Globus pallidus (tissue), 1 donor: ENCODE data around the gene MRPS9.
A peak's percentile ranks its signal among the peaks of the same experiment; 100 is the strongest.

Experiments
- DNase-seq: peaks from one replicate; pipeline ENCODE4 v3.0.0-alpha.2; 2015; ENCODE audit warnings: low spot score

Gene MRPS9

GRCh38 chr2:105121434-105121833 is 83.6 kb downstream of the MRPS9 start:
- no peak for DNase-seq

- DNase-seq = peak; percentile 16
Measured at GRCh38 chr2:105125428-105125827, 87.6 kb downstream of the MRPS9 start.

DNA sequence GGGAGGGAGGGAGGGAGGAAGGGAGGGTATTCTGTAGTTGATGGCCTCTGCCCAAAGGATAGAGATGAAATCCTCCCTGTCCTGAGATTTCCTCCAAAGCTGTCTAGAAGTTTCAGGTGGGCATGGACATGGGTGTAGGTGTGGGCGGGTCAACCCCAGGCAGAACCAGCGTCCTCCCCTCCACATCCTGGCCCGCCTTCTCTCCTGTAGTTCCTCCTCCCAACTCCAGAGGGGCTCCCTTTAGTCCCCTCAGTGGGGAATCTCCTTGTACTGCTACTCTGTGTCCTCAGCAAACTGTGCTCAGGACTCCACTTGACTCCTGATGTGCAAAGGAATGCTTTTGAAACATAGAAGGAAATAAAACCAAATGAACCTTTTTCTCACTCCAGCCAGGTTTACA is 88.1 kb downstream of the MRPS9 start:
- no peak for DNase-seq

DNA sequence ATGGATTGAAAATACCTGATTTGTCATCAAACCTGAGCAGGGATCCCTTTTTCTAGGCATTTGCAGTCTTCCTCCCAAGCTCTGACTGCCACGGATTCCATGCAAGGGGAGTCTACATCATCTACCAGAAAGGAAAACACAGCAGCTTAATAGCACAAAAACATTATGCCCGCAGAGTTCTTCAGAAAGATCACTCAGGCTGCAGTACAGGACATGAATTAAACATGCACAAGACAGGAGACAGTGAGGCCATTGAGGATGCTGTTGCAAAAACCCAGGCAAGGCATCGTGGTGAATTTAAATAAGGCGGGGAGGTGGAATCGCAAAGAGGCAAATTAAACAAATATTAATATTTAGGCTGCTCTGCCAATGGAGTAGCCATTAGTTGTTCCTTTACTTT is 88.5 kb downstream of the MRPS9 start:
- peak; percentile 57 for DNase-seq

DNA sequence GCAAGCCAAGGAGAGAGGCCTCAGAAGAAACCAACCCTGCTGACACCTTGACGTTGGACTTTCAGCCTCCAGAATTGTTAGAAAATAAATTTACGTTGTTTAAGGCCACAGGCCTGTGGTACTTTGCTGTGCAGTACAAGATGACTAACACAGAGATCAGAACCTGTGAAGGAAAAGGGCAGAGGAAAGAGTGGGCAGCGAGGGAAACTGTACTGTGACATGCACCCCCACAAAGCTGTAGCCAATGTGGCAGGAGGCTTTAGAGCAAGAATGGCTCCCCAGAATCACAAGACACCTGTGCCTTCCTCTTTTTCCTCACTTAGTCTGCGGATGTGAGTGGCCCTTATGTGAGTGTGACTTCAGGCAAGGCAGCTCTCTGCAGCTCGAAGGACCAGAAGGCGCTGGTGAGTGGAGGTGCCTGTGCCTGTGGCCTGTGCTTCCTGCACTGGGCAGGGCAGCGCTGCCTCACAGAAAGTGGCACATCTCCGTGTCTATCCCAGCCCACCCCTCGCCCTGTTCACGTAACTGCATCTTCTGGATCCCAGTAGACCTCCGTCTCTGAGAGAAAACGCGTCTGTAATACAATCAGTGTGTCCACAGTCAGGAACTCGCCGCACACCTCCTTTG is 89.5 kb downstream of the MRPS9 start:
- DNase-seq = no peak

DNA sequence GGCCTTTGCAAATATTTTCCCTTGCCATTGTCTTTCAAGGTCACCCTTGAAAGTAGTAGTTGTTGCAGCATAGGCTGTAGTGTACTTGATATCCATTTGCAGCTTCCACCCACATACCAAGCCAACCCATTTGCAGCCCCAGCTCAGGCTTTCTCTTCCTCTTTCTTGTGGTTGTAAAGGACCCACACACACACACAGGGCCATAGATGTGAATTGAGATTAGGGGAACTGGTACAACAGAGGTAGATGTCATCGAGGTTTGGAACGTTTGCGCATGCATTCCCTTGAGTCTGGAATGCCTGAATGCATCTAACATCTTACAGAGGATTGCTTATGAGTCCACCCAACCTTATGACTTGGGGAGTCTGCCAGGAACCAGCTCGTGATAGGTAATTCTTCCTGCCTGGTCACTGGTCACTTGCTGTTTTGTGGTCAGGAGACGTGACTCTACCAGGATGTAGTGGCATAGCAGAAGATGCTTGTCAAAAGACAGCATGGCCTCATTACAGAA is 91.9 kb downstream of the MRPS9 start:
- no peak for DNase-seq

- no peak for DNase-seq
Measured at GRCh38 chr2:105130546-105130945, 92.7 kb downstream of the MRPS9 start.

DNA sequence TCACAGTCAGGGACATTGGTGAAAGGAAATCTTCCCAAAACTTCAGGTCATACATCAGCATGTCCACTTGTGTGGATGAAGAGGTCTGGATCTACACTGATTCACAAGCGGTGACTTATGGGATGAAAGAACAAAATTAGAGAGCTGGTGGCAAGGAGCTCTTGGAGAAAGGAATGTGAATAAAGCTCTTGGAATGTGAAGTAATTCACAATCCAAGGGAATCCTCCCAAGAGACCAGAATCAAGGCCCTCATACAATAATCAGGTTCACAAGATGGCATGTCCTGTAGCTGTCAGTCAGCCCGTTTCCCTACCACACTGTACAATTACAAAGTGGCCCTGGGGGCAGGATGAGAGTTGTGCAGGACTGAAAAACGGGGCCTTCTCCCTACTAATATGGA is 96.2 kb downstream of the MRPS9 start:
- DNase-seq = no peak

- no peak for DNase-seq
Measured at GRCh38 chr2:105135436-105135835, 97.6 kb downstream of the MRPS9 start.

DNA sequence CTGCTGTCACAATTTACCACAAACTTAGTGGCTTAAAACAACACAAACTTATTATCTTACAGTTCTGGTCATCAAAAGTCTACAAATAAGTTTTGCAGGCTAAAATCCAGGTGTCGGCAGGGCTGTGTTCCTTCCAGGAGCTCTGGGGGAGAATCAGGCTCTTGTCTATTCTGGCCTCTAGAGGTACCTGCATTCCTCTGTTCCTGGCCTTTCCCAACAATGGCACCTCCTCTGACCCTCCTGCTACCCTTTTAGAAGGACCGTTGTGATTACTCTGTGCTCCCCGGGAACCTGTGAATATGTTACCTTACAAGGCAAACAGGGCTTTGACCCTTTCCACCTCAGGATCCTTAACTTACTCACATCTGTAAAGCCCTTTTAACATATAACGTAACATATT is 98.5 kb downstream of the MRPS9 start:
- DNase-seq = no peak

- DNase-seq = no peak
Measured at GRCh38 chr2:105138643-105139042, 100.8 kb downstream of the MRPS9 start.

DNA sequence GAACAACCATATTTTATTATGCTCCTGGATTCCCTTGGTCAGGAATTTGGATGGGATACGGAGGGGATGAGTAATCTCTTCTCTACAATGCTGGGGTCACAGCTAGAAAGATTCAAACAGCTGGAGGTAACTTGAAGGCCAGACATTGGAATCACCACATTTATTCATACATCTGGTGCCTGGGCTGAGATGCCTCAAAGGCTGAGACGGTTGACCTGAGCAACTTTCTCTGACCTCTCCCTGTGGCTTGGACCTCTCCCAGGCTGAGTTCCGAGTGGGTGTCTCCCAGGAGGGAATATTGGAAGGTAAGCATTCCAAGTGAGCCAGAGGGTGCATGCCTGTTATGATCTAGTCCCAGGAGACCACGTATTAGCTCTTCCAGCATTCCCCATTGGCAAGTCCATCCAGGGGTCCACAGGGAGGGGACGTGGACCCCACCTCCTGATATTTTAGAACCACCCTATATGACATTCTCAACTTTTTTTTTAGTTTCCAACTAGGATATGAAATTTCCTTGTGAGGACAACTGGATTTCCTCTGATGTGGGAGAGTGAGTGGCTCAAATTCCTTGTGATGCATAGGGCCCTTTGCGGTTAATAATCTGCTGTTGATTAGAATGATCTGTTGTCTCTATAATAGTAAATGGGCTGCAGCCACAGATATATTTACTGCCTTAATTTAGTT is 101.8 kb downstream of the MRPS9 start:
- no peak for DNase-seq

DNA sequence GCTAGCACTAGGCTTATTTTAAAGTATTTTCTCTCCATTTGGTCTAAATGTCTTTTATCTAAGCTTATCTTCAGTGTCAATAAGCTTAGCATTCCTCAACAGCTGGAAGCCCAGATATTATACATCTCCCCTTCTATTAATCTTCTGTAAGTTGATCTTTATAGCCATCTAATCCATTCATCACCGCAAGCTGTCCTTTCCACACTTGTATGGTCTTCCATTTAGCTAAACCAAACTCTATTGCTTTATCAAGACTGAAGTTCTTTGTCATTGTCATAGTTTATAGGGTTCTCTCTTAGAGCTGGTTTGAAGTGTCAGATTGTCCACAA is 102.3 kb downstream of the MRPS9 start:
- DNase-seq = no peak

GRCh38 chr2:105141099-105141614 is 103.3 kb downstream of the MRPS9 start:
- no peak for DNase-seq

DNA sequence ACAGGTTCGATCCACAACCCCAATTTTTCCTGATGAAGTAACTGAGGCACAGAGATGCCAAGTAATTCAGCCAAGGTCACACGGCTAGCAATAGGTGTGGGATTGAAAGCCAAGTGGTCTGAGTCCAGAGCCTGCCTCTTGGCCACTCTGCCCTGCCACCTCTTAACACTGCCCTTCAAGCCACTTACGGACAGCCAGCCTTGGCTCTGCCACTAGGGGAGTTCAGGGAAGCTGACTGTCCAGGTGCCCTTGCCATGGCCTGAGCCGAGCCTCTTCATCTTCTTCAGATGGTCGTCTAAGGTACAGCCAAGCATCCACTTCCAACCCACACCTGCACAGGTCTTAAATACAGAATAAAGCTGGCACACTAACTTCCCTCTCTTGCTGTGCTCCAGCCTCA is 104.4 kb downstream of the MRPS9 start:
- no peak for DNase-seq

DNA sequence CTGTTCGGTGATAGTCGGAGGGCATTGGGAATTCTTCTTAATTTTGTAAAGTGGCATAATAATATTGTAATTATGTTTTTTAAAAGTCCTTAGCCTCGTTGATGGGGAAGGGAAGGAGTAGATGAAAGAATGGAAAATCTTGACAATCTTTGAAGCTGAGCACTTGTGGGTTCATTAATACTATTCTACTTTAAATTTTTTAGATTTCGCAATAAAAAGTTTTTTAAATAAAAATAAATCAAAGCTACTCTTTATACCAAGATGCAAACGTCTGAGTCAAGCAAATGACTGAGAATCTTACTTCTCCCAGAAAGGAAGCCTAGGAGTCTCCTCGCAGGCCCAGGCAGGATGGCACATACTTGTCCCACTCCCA is 105.2 kb downstream of the MRPS9 start:
- DNase-seq = no peak

- peak; percentile 35 for DNase-seq
Measured at GRCh38 chr2:105143467-105144151, 105.7 kb downstream of the MRPS9 start.

GRCh38 chr2:105144152-105144940 is 106.5 kb downstream of the MRPS9 start:
- no peak for DNase-seq

DNA sequence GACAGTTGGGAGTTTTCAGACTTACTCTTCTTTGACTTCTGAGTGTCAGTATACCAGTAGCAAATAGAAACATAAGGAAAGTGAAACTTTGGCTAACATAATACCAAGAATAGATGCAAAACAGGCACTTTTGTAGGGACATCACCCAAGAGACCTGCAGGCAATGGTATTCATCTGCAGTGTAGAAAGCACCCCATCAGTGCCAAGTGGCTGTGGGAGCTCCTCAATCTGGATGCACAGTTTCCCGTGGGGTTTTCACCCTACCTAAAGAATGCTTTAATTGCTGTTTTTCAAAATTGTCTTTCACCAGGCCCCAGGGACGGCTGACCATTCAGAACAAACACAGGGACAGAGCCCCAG is 107.1 kb downstream of the MRPS9 start:
- DNase-seq = no peak

- no peak for DNase-seq
Measured at GRCh38 chr2:105149272-105149671, 111.4 kb downstream of the MRPS9 start.
